ENCODE results near the gene S100A4.

Gene S100A4

GRCh38 chr1:153509036-153509435 is 36.6 kb downstream of the S100A4 start:
- no peak for DNase-seq (ENCODE audit: low spot score)

GRCh38 chr1:153507926-153508583 is 37.6 kb downstream of the S100A4 start:
- no peak for DNase-seq (ENCODE audit: low spot score)

DNA sequence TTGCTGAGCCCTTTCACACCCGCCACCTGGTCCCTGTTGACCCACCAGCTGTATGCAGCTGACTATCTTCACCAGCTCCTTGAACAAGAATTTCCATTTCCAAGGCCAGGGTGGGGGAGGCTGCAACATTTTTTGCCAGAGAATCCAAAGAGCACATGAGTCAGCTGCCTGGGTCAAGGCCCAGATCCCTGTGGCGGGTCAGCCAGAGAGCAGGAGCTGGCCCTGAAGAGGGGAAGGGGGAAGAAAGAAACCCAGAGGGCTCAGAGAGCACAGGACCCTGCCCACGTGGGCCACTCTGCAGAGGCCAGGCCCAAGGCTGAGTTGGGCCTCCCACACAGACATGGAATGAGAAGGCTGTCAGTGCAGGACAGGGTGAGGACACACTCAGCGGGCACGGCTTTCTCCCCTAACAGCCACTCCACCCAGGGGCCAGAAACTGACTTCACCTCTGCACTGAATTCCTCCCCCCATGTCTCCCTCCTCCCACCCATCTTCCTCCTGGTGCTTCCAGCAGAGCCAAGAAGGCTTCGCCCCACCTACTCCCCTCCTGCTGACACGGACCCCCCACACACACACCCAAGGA is 38.7 kb downstream of the S100A4 start:
- DNase-seq (ENCODE audit: low spot score): no peak

GRCh38 chr1:153506386-153506785 is 39.2 kb downstream of the S100A4 start:
- no peak for DNase-seq (ENCODE audit: low spot score)

DNA sequence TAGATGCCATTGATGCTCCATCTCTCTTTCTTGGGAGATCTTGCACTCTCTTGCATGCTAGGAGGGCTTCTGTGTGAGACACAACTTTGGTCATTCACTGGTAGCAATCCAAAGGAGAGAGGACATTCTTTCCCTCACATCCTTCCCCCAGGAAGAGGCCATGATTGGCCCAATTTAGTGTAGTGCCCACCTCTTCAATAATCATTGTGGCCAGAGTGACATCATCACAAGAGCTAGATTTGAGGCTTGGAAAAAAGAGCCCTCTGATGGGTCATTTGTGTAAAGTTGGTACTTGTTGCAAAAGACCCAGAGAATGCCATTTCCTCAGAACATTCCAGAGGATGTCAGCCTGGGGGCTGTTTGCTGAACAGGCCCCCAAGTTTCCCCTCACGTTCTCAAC is 40.0 kb downstream of the S100A4 start:
- DNase-seq (ENCODE audit: low spot score): no peak

GRCh38 chr1:153503766-153504165 is 41.8 kb downstream of the S100A4 start:
- no peak for DNase-seq (ENCODE audit: low spot score)

DNA sequence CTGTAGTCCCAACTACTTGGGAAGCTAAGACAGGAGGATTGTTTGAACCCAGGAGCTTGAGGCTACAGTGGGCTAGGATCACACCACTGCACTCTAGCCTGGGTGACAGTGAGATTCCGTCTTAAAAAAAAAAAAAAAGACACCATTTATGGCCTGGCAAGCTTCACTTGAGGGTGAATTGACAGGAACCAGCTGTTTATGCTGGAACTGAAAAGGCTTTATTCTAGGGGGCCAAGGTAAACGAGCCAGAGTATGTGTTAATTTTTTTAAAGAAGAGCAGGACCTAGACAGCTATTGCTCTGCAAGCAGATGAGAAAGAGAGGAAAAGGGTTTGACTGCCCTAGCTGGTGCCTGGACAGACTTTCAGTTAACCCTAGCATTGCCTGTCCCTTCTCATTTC is 46.9 kb downstream of the S100A4 start:
- DNase-seq (ENCODE audit: low spot score): no peak

- DNase-seq (ENCODE audit: low spot score): no peak
Observed at GRCh38 chr1:153495536-153495935, 50.1 kb downstream of the S100A4 start.

GRCh38 chr1:153494976-153495535 is 50.5 kb downstream of the S100A4 start:
- DNase-seq (ENCODE audit: low spot score): peak; percentile 83
